GM23338 (cell line): ENCODE data around the gene NUP160. TPM values are rescaled to one million over a fixed set of nuclear protein-coding genes. Genes with fewer than 3 reads are reported as not detected.

Source experiments
- ATAC-seq: fragments of 200-7000 bp; cut with Tn5 transposase; 3 replicates; pipeline ENCODE4 v1.9.1; 2020
- DNase-seq: peaks from one replicate; pipeline ENCODE4 v3.0.0-alpha.2; 2015; ENCODE audit warnings: low spot score
- H2AFZ ChIP-seq: fragments of 200-600 bp; sonication (generic); 2 replicates; pipeline ENCODE4 v1.8.0; 2016; ENCODE audit warnings: antibody characterized with exemption, mild to moderate bottlenecking, moderate library complexity
- H3F3A ChIP-seq: fragments of 200-600 bp; sonication (generic); replicated peaks from 2 replicates; pipeline ENCODE4 v1.8.0; 2017; ENCODE audit warnings: antibody characterized with exemption, mixed run types, low read depth
- H3K27ac ChIP-seq: fragments of 200-600 bp; sonication (generic); 2 replicates; pipeline ENCODE4 v1.6.1; 2016; ENCODE audit warnings: low read depth
- H3K27me3 ChIP-seq: fragments of 200-600 bp; sonication (generic); 2 replicates; pipeline ENCODE4 v1.8.0; 2016; ENCODE audit warnings: mild to moderate bottlenecking, mixed run types, moderate library complexity; ENCODE audit not compliant: insufficient read depth
- H3K36me3 ChIP-seq: fragments of 200-600 bp; sonication (generic); 2 replicates; pipeline ENCODE4 v1.8.0; 2016; ENCODE audit warnings: mild to moderate bottlenecking; ENCODE audit not compliant: insufficient read depth
- H3K4me1 ChIP-seq: fragments of 200-600 bp; sonication (generic); 2 replicates; pipeline ENCODE4 v1.8.0; 2016; ENCODE audit warnings: mild to moderate bottlenecking, moderate library complexity; ENCODE audit not compliant: insufficient read depth
- H3K4me2 ChIP-seq: fragments of 200-600 bp; sonication (generic); 2 replicates; pipeline ENCODE4 v1.7.1; 2017; ENCODE audit warnings: mixed run types
- H3K4me3 ChIP-seq: fragments of 200-600 bp; sonication (generic); 2 replicates; pipeline ENCODE4 v1.6.1; 2016; ENCODE audit warnings: mixed run types
- H3K79me2 ChIP-seq: fragments of 200-600 bp; sonication (generic); replicated peaks from 2 replicates; pipeline ENCODE4 v1.8.0; 2017; ENCODE audit warnings: mild to moderate bottlenecking; ENCODE audit not compliant: insufficient read depth
- H3K9me2 ChIP-seq: fragments of 200-600 bp; sonication (generic); 2 replicates; pipeline ENCODE4 v1.8.0; 2017; ENCODE audit not compliant: insufficient read depth
- H4K20me1 ChIP-seq: fragments of 200-600 bp; sonication (generic); replicated peaks from 2 replicates; pipeline ENCODE4 v1.8.0; 2017; ENCODE audit warnings: mild to moderate bottlenecking; ENCODE audit not compliant: insufficient read depth
- H3K27ac Mint-ChIP-seq: 2 replicates; pipeline ENCODE4 v1.8.0; 2020; ENCODE audit warnings: inconsistent platforms, mild to moderate bottlenecking, moderate library complexity, mixed read lengths
- H3K27me3 Mint-ChIP-seq: 3 replicates; pipeline ENCODE4 v1.8.0; 2022; ENCODE audit warnings: low read depth, mild to moderate bottlenecking, moderate library complexity, mixed read lengths, inconsistent platforms; ENCODE audit not compliant: insufficient read depth, poor library complexity
- H3K36me3 Mint-ChIP-seq: 3 replicates; pipeline ENCODE4 v1.8.0; 2021; ENCODE audit warnings: low read depth, mild to moderate bottlenecking, inconsistent platforms, moderate library complexity, mixed read lengths
- H3K4me1 Mint-ChIP-seq: 3 replicates; pipeline ENCODE4 v1.8.0; 2020; ENCODE audit warnings: mild to moderate bottlenecking, inconsistent platforms, mixed read lengths
- H3K4me3 Mint-ChIP-seq: 3 replicates; pipeline ENCODE4 v1.8.0; 2021; ENCODE audit warnings: moderate library complexity, mild to moderate bottlenecking, inconsistent platforms, mixed read lengths
- H3K9me3 Mint-ChIP-seq: 3 replicates; pipeline ENCODE4 v1.8.0; 2020; ENCODE audit warnings: moderate library complexity, mild to moderate bottlenecking, inconsistent platforms, mixed read lengths
- EZH2phosphoT487 ChIP-seq: fragments of 200-600 bp; sonication (generic); IDR thresholded peaks from one replicate; pipeline ENCODE4 v1.8.1; 2018; ENCODE audit warnings: antibody characterized with exemption; ENCODE audit not compliant: unreplicated experiment
- STAT1 ChIP-seq: IDR thresholded peaks from one replicate; pipeline ENCODE4 v1.6.1; 2016; ENCODE audit warnings: antibody characterized with exemption; ENCODE audit not compliant: unreplicated experiment
- ZNF114 ChIP-seq: fragments of 250-450 bp; sonication (Bioruptor Pico); IDR thresholded peaks from 2 replicates; pipeline ENCODE4 v1.5.0; 2020; ENCODE audit warnings: mild to moderate bottlenecking, moderate library complexity
- ZNF331 ChIP-seq: fragments of 250-450 bp; sonication (Bioruptor Pico); IDR thresholded peaks from 2 replicates; pipeline ENCODE4 v1.5.0; 2020; ENCODE audit warnings: low read depth, mild to moderate bottlenecking, moderate library complexity
- polyA plus RNA-seq: library from polyadenylated mRNA; unstranded; fragments of >200 nt; fragmentation: Nextera tagmentation; extraction: Ambion mirVana; gene quantifications from 2 replicates; pipeline ENCODE4 v1.2.1, GENCODE V29; 2016
- total RNA-seq: library from RNA; depleted of rRNA; stranded (reverse); fragments of >200 nt; shearing (Covaris generic); gene quantifications from 2 replicates; pipeline ENCODE4 v1.2.3, GENCODE V29; 2014
- TF ChIP-seq, protein P1 (sequence below): fragments of 250-450 bp; sonication (Bioruptor Pico); IDR thresholded peaks from 2 replicates; pipeline ENCODE4 v1.5.0; 2020; ENCODE audit warnings: mild to moderate bottlenecking, moderate library complexity
- TF ChIP-seq, protein P2 (sequence below), 2 experiments: fragments of 200-600 bp in 1 of 2; sonication (generic) in 1 of 2; conservative IDR thresholded peaks; 2 replicates each; pipeline versions ENCODE4 v1.5.1 to v1.6.1; 2016 to 2017; ENCODE audit warnings: antibody characterized with exemption in 2 of 2, low read depth in 2 of 2, mild to moderate bottlenecking in 2 of 2, moderate library complexity in 1 of 2
- TF ChIP-seq, protein P3 (sequence below): IDR thresholded peaks from one replicate; pipeline ENCODE4 v1.6.1; 2018; ENCODE audit warnings: antibody characterized with exemption; ENCODE audit not compliant: unreplicated experiment
- TF ChIP-seq, protein P4 (sequence below): IDR thresholded peaks from 2 replicates; pipeline ENCODE4 v1.6.1; 2016; ENCODE audit warnings: antibody characterized with exemption

NUP160 gene
- total and polyA plus RNA-seq, 2 experiments from 2014 or later, result 41.2 to 101 TPM

DNA sequence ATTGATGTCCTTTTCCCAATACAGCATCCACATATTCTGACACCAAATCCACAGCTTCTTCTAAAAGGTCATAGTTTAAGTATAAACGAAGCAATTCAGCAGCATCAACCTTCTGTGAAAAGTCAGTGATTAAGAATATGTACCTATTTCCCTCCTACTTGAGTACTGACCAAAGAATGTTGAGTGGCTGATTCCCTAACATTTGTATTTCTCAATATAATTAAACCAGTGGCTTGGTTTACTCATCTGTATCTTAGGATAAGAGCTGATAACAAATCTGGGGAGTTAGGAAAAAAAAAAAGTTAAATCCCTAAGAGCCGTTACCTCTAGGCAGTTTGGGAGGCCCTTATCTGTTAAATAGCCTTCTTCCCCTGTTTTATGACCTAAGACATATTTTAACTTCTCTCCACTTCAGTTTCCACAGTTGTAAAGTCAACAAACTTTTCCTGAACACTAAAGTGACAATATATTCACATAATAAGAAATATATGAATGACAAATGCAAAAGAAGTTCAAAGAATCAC is 65.0 kb downstream of the NUP160 start:
- H4K20me1 ChIP-seq, result peaks cover 3% of the 10 kb centered on the region
- H3K4me2 ChIP-seq, result no peak overlapping the region
- no peaks in the 10 kb centered on the region for H3K4me1 ChIP-seq
- H3K27me3 Mint-ChIP-seq, result peaks cover 2% of the 10 kb centered on the region
- H2AFZ ChIP-seq, result no peak overlapping the region
- H3K36me3 Mint-ChIP-seq, result peaks cover 81% of the 10 kb centered on the region
- no peak for ATAC-seq
- no peak overlapping the region for H3K4me3 Mint-ChIP-seq
- H3K36me3 ChIP-seq, result peaks cover 76% of the 10 kb centered on the region
- H3K9me2 ChIP-seq, result no peaks in the 10 kb centered on the region
- no peak overlapping the region for H3K4me3 ChIP-seq
- H3K27ac Mint-ChIP-seq, result no peak overlapping the region
- no peak overlapping the region for H3K27ac ChIP-seq
- no peak for DNase-seq
- TF ChIP-seq, protein P1, sequence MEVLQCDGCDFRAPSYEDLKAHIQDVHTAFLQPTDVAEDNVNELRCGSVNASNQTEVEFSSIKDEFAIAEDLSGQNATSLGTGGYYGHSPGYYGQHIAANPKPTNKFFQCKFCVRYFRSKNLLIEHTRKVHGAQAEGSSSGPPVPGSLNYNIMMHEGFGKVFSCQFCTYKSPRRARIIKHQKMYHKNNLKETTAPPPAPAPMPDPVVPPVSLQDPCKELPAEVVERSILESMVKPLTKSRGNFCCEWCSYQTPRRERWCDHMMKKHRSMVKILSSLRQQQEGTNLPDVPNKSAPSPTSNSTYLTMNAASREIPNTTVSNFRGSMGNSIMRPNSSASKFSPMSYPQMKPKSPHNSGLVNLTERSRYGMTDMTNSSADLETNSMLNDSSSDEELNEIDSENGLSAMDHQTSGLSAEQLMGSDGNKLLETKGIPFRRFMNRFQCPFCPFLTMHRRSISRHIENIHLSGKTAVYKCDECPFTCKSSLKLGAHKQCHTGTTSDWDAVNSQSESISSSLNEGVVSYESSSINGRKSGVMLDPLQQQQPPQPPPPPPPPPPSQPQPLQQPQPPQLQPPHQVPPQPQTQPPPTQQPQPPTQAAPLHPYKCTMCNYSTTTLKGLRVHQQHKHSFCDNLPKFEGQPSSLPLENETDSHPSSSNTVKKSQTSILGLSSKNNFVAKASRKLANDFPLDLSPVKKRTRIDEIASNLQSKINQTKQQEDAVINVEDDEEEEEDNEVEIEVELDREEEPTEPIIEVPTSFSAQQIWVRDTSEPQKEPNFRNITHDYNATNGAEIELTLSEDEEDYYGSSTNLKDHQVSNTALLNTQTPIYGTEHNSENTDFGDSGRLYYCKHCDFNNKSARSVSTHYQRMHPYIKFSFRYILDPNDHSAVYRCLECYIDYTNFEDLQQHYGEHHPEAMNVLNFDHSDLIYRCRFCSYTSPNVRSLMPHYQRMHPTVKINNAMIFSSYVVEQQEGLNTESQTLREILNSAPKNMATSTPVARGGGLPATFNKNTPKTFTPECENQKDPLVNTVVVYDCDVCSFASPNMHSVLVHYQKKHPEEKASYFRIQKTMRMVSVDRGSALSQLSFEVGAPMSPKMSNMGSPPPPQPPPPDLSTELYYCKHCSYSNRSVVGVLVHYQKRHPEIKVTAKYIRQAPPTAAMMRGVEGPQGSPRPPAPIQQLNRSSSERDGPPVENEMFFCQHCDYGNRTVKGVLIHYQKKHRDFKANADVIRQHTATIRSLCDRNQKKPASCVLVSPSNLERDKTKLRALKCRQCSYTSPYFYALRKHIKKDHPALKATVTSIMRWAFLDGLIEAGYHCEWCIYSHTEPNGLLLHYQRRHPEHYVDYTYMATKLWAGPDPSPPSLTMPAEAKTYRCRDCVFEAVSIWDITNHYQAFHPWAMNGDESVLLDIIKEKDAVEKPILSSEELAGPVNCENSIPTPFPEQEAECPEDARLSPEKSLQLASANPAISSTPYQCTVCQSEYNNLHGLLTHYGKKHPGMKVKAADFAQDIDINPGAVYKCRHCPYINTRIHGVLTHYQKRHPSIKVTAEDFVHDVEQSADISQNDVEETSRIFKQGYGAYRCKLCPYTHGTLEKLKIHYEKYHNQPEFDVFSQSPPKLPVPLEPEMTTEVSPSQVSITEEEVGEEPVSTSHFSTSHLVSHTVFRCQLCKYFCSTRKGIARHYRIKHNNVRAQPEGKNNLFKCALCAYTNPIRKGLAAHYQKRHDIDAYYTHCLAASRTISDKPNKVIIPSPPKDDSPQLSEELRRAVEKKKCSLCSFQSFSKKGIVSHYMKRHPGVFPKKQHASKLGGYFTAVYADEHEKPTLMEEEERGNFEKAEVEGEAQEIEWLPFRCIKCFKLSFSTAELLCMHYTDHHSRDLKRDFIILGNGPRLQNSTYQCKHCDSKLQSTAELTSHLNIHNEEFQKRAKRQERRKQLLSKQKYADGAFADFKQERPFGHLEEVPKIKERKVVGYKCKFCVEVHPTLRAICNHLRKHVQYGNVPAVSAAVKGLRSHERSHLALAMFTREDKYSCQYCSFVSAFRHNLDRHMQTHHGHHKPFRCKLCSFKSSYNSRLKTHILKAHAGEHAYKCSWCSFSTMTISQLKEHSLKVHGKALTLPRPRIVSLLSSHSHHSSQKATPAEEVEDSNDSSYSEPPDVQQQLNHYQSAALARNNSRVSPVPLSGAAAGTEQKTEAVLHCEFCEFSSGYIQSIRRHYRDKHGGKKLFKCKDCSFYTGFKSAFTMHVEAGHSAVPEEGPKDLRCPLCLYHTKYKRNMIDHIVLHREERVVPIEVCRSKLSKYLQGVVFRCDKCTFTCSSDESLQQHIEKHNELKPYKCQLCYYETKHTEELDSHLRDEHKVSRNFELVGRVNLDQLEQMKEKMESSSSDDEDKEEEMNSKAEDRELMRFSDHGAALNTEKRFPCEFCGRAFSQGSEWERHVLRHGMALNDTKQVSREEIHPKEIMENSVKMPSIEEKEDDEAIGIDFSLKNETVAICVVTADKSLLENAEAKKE (CRISPR knock-in tag), result no peak
- TF ChIP-seq STAT1 (no peak), ZNF114 (CRISPR knock-in tag) (no peak), EZH2phosphoT487 (no peak), ZNF331 (CRISPR knock-in tag) (no peak)
- TF ChIP-seq, protein P2, sequence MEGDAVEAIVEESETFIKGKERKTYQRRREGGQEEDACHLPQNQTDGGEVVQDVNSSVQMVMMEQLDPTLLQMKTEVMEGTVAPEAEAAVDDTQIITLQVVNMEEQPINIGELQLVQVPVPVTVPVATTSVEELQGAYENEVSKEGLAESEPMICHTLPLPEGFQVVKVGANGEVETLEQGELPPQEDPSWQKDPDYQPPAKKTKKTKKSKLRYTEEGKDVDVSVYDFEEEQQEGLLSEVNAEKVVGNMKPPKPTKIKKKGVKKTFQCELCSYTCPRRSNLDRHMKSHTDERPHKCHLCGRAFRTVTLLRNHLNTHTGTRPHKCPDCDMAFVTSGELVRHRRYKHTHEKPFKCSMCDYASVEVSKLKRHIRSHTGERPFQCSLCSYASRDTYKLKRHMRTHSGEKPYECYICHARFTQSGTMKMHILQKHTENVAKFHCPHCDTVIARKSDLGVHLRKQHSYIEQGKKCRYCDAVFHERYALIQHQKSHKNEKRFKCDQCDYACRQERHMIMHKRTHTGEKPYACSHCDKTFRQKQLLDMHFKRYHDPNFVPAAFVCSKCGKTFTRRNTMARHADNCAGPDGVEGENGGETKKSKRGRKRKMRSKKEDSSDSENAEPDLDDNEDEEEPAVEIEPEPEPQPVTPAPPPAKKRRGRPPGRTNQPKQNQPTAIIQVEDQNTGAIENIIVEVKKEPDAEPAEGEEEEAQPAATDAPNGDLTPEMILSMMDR (conservative IDR thresholded peaks at IDR 0.05; ENCODE audit: low read depth in 2 of 2), result no peak
- TF ChIP-seq, protein P3, sequence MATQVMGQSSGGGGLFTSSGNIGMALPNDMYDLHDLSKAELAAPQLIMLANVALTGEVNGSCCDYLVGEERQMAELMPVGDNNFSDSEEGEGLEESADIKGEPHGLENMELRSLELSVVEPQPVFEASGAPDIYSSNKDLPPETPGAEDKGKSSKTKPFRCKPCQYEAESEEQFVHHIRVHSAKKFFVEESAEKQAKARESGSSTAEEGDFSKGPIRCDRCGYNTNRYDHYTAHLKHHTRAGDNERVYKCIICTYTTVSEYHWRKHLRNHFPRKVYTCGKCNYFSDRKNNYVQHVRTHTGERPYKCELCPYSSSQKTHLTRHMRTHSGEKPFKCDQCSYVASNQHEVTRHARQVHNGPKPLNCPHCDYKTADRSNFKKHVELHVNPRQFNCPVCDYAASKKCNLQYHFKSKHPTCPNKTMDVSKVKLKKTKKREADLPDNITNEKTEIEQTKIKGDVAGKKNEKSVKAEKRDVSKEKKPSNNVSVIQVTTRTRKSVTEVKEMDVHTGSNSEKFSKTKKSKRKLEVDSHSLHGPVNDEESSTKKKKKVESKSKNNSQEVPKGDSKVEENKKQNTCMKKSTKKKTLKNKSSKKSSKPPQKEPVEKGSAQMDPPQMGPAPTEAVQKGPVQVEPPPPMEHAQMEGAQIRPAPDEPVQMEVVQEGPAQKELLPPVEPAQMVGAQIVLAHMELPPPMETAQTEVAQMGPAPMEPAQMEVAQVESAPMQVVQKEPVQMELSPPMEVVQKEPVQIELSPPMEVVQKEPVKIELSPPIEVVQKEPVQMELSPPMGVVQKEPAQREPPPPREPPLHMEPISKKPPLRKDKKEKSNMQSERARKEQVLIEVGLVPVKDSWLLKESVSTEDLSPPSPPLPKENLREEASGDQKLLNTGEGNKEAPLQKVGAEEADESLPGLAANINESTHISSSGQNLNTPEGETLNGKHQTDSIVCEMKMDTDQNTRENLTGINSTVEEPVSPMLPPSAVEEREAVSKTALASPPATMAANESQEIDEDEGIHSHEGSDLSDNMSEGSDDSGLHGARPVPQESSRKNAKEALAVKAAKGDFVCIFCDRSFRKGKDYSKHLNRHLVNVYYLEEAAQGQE, result no peak
- TF ChIP-seq, protein P4, sequence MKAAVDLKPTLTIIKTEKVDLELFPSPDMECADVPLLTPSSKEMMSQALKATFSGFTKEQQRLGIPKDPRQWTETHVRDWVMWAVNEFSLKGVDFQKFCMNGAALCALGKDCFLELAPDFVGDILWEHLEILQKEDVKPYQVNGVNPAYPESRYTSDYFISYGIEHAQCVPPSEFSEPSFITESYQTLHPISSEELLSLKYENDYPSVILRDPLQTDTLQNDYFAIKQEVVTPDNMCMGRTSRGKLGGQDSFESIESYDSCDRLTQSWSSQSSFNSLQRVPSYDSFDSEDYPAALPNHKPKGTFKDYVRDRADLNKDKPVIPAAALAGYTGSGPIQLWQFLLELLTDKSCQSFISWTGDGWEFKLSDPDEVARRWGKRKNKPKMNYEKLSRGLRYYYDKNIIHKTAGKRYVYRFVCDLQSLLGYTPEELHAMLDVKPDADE, result no peak
- H3F3A ChIP-seq, result no peaks in the 10 kb centered on the region; the same call in 1 of the 2 replicates
- no peaks in the 10 kb centered on the region for H3K4me1 Mint-ChIP-seq
- no peaks in the 10 kb centered on the region for H3K27me3 ChIP-seq
- no peaks in the 10 kb centered on the region for H3K79me2 ChIP-seq
- H3K9me3 Mint-ChIP-seq, result no peaks in the 10 kb centered on the region
